GM18505 (cell line): Measurements from ENCODE around the gene AMELY.
"Not testable (repeated sequence)": the region's sequence is repeated elsewhere in the genome, so short reads cannot be mapped to it uniquely, and the experiment has no call there.

Experiments used
- ATAC-seq: cut with Tn5 transposase; IDR thresholded peaks from one replicate; pipeline ENCODE4 v1.9.1; 2021; ENCODE audit not compliant: unreplicated experiment
- POLR2A ChIP-seq: IDR thresholded peaks from 4 replicates; pipeline ENCODE4 v1.6.1; 2011; ENCODE audit warnings: borderline replicate concordance; ENCODE audit not compliant: insufficient read depth, insufficient read length; ENCODE audit errors: extremely low read depth

Gene AMELY

GRCh38 chrY:6907591-6907990, 4.0 kb downstream of the AMELY start:
- TF ChIP-seq POLR2A, result no peak
- no peak for ATAC-seq

- ATAC-seq, result not testable (repeated sequence)
Observed at GRCh38 chrY:6902116-6902515, 9.4 kb downstream of the AMELY start.

GRCh38 chrY:6895236-6895635, 16.3 kb downstream of the AMELY start:
- ATAC-seq, result no peak
- TF ChIP-seq POLR2A, result no peak

GRCh38 chrY:6894496-6894895, 17.1 kb downstream of the AMELY start:
- ATAC-seq, result no peak
- no peak for TF ChIP-seq POLR2A

GRCh38 chrY:6849384-6849783, 62.2 kb downstream of the AMELY start:
- TF ChIP-seq POLR2A, result no peak
- no peak for ATAC-seq

- not testable (repeated sequence) for ATAC-seq
Observed at GRCh38 chrY:6842650-6843049, 68.9 kb downstream of the AMELY start.
